Stimulated activated CD8-positive, alpha-beta memory T cell treated with anti-CD3 and anti-CD28 coated beads, Interleukin-2, amount 100 ng/mL, for 48 hours (primary cell): ENCODE results near the gene CLRN2.

Source experiments
- DNase-seq, 2 donors: peaks; one replicate each; pipeline ENCODE4 v3.0.0-alpha.2; 2020; ENCODE audit warnings: low read depth in 2 of 2

Gene CLRN2

GRCh38 chr4:17514865-17515264 is at the start of gene CLRN2:
TSS of gene CLRN2 (plus strand) at chr4:17515165. CDS start at chr4:17515267, 102 bp downstream.
- DNase-seq: no peak

GRCh38 chr4:17468619-17469221 is 46.2 kb upstream of the CLRN2 start:
- no peak for DNase-seq

- DNase-seq: no peak
Observed at GRCh38 chr4:17469931-17470674, 44.9 kb upstream of the CLRN2 start.

- no peak for DNase-seq
Observed at GRCh38 chr4:17475481-17475880, 39.5 kb upstream of the CLRN2 start.

- DNase-seq: no peak
Observed at GRCh38 chr4:17476853-17477252, 38.1 kb upstream of the CLRN2 start.

- DNase-seq: no peak
Observed at GRCh38 chr4:17477774-17478472, 37.0 kb upstream of the CLRN2 start.

GRCh38 chr4:17480210-17480927 is 34.6 kb upstream of the CLRN2 start:
- DNase-seq: no peak

GRCh38 chr4:17480955-17481354 is 34.0 kb upstream of the CLRN2 start:
- no peak for DNase-seq

- no peak for DNase-seq
Observed at GRCh38 chr4:17482716-17483115, 32.2 kb upstream of the CLRN2 start.

GRCh38 chr4:17489123-17489522 is 25.8 kb upstream of the CLRN2 start:
- DNase-seq: no peak

- DNase-seq: no peak
Observed at GRCh38 chr4:17489721-17490120, 25.2 kb upstream of the CLRN2 start.

- no peak for DNase-seq
Observed at GRCh38 chr4:17490575-17491059, 24.3 kb upstream of the CLRN2 start.

GRCh38 chr4:17491196-17491595 is 23.8 kb upstream of the CLRN2 start:
- DNase-seq: no peak

- DNase-seq: no peak
Observed at GRCh38 chr4:17492058-17492741, 22.8 kb upstream of the CLRN2 start.

GRCh38 chr4:17492876-17493275 is 22.1 kb upstream of the CLRN2 start:
- DNase-seq: no peak

GRCh38 chr4:17493619-17494018 is 21.3 kb upstream of the CLRN2 start:
- no peak for DNase-seq

- no peak for DNase-seq
Observed at GRCh38 chr4:17494258-17495190, 20.4 kb upstream of the CLRN2 start.

GRCh38 chr4:17497890-17498523 is 17.0 kb upstream of the CLRN2 start:
- DNase-seq: no peak

GRCh38 chr4:17500574-17500973 is 14.4 kb upstream of the CLRN2 start:
- no peak for DNase-seq

GRCh38 chr4:17502756-17503155 is 12.2 kb upstream of the CLRN2 start:
- no peak for DNase-seq
